WTC11 (cell line): Measurements from ENCODE around the gene PDLIM7. TPM values are rescaled to one million over a fixed set of nuclear protein-coding genes. Genes with fewer than 3 reads are reported as not detected.

ENCODE experiments used
- ATAC-seq: fragments of 200-7000 bp; cut with Tn5 transposase; 2 replicates; pipeline ENCODE4 v1.10.0; 2021; ENCODE audit warnings: mild to moderate bottlenecking, moderate library complexity
- CTCF ChIA-PET: fragments of 300-600 bp; sonication (Branson Sonifier 250); formaldehyde crosslinking; loops from one replicate; lab custom pipeline; 2021; ENCODE audit warnings: antibody characterized with exemption; lab: Charles Lee
- POLR2A ChIA-PET: fragments of 350-600 bp; sonication (Branson Sonifier 250); formaldehyde crosslinking; loops from one replicate; lab custom pipeline; 2021; ENCODE audit warnings: antibody characterized with exemption; lab: Charles Lee
- DNase-seq: peaks from one replicate; pipeline ENCODE4 v3.0.0; 2021; ENCODE audit warnings: low spot score
- H3K27ac Mint-ChIP-seq: 2 replicates; pipeline ENCODE4 v1.8.0; 2021; ENCODE audit warnings: mixed read lengths
- H3K27me3 Mint-ChIP-seq: 2 replicates; pipeline ENCODE4 v1.8.0; 2021; ENCODE audit warnings: low read depth, mild to moderate bottlenecking, moderate library complexity, mixed read lengths
- H3K36me3 Mint-ChIP-seq: 2 replicates; pipeline ENCODE4 v1.8.0; 2021; ENCODE audit warnings: mixed read lengths
- H3K4me1 Mint-ChIP-seq: 2 replicates; pipeline ENCODE4 v1.8.0; 2022; ENCODE audit warnings: mixed read lengths
- H3K4me3 Mint-ChIP-seq: 2 replicates; pipeline ENCODE4 v1.8.0; 2021; ENCODE audit warnings: mild to moderate bottlenecking, moderate library complexity, mixed read lengths
- H3K9me3 Mint-ChIP-seq: 2 replicates; pipeline ENCODE4 v1.8.0; 2021; ENCODE audit warnings: mixed read lengths
- AR ChIP-seq: fragments of 250-450 bp; sonication (Bioruptor Pico); IDR thresholded peaks from 2 replicates; pipeline ENCODE4 v1.9.0; 2021; ENCODE audit warnings: mild to moderate bottlenecking
- ARID4B ChIP-seq: sonication (generic); formaldehyde crosslinking; IDR thresholded peaks from 2 replicates; pipeline ENCODE4 v1.8.0; 2023; ENCODE audit warnings: missing genetic modification reagents, mild to moderate bottlenecking, borderline replicate concordance
- E2F5 ChIP-seq: sonication (generic); formaldehyde crosslinking; IDR thresholded peaks from 2 replicates; pipeline ENCODE4 v1.8.1; 2022; ENCODE audit warnings: mild to moderate bottlenecking, moderate library complexity, missing genetic modification reagents
- ELF4 ChIP-seq: sonication (generic); formaldehyde crosslinking; IDR thresholded peaks from 2 replicates; pipeline ENCODE4 v1.8.1; 2022; ENCODE audit warnings: low read depth, mild to moderate bottlenecking, moderate library complexity, missing genetic modification reagents
- MXD4 ChIP-seq: fragments of 250-450 bp; sonication (Bioruptor Pico); IDR thresholded peaks from 2 replicates; pipeline ENCODE4 v1.8.0; 2021; ENCODE audit warnings: mild to moderate bottlenecking, moderate library complexity, borderline replicate concordance
- NFATC4 ChIP-seq: fragments of 250-450 bp; sonication (Bioruptor Pico); IDR thresholded peaks from 2 replicates; pipeline ENCODE4 v1.9.0; 2021; ENCODE audit warnings: mild to moderate bottlenecking
- STAT6 ChIP-seq: sonication (generic); formaldehyde crosslinking; conservative IDR thresholded peaks from 2 replicates; pipeline ENCODE4 v1.8.1; 2023; ENCODE audit warnings: mild to moderate bottlenecking, low read depth, missing genetic modification reagents, moderate library complexity
- ZNF263 ChIP-seq: sonication (generic); formaldehyde crosslinking; IDR thresholded peaks from 2 replicates; pipeline ENCODE4 v1.8.1; 2022; ENCODE audit warnings: low read depth, mild to moderate bottlenecking, moderate library complexity, missing genetic modification reagents
- ZNF532 ChIP-seq: fragments of 250-450 bp; sonication (Bioruptor Pico); IDR thresholded peaks from 2 replicates; pipeline ENCODE4 v1.9.0; 2021; ENCODE audit warnings: mild to moderate bottlenecking, borderline replicate concordance
- total RNA-seq: library from RNA; stranded (reverse); gene quantifications from 3 replicates; pipeline ENCODE4 v1.2.3, GENCODE V29; 2021

The PDLIM7 gene
- total RNA-seq, 1 experiment from 2014 or later: 142 TPM

- peaks cover 40% of the 10 kb centered on the region for H3K36me3 Mint-ChIP-seq
- ChIA-PET CTCF (interaction anchor here (1.0 to 6.3 kb wide), 7 partner anchors 9 to 200 kb away, joined by 3 to 57 read pairs (median 4); partner anchors contain the start of gene PDLIM7), POLR2A (interaction anchor here (2.7 kb wide), 1 partner anchor 12 kb away, joined by 9 read pairs; the partner anchor contains the start of gene PDLIM7)
- H3K27ac Mint-ChIP-seq: peak within 1 kb of the TSS; percentile 90
- H3K4me1 Mint-ChIP-seq: peaks cover 17% of the 10 kb centered on the region
- peak; percentile 21 for ATAC-seq
- TF ChIP-seq ZNF263 (CRISPR knock-in tag) (no peak), ARID4B (no peak), STAT6 (no peak), MXD4 (CRISPR knock-in tag) (no peak), NFATC4 (CRISPR knock-in tag) (no peak), ZNF532 (CRISPR knock-in tag) (no peak), ELF4 (CRISPR knock-in tag) (no peak), E2F5 (CRISPR knock-in tag) (no peak), AR (CRISPR knock-in tag) (no peak)
- no peak for DNase-seq
- no peak within 1 kb of the TSS for H3K4me3 Mint-ChIP-seq
- no peaks in the 10 kb centered on the region for H3K27me3 Mint-ChIP-seq
- H3K9me3 Mint-ChIP-seq: no peaks in the 10 kb centered on the region
These were observed 12.1 kb upstream of the PDLIM7 start, which contains the start of gene DOK3 for GRCh38 chr5:177509381-177509951. Gene DOK3 (minus strand): TSS chr5:177509826. CDS start chr5:177509540, 286 bp downstream.
